Spinal cord (tissue), 10 donors: ENCODE results near the gene ANKS1B. TPM values are rescaled to one million over a fixed set of nuclear protein-coding genes. Genes with fewer than 3 reads are reported as not detected.

ENCODE experiments used
- DNase-seq, 6 donors: peaks; one replicate each; pipeline versions ENCODE4 v3.0.0 to v3.0.0-alpha.2; 2013 to 2015; ENCODE audit warnings: low spot score in 6 of 6, low read depth in 4 of 6
- H3K27ac ChIP-seq: one replicate; pipeline ENCODE4 v1.5.1; 2013; ENCODE audit warnings: low read depth, low read length, control low read depth
- H3K27me3 ChIP-seq: one replicate; pipeline ENCODE4 v1.6.1; 2013; ENCODE audit warnings: low read length; ENCODE audit not compliant: control insufficient read depth, insufficient read depth
- H3K36me3 ChIP-seq: one replicate; pipeline ENCODE4 v1.6.1; 2013; ENCODE audit warnings: low read length; ENCODE audit not compliant: control insufficient read depth, insufficient read depth
- H3K4me1 ChIP-seq: one replicate; pipeline ENCODE4 v1.6.1; 2013; ENCODE audit warnings: low read length; ENCODE audit not compliant: control insufficient read depth, insufficient read depth
- H3K4me3 ChIP-seq: one replicate; pipeline ENCODE4 v1.5.1; 2013; ENCODE audit warnings: low read depth, low read length, control low read depth
- H3K9me3 ChIP-seq: one replicate; pipeline ENCODE4 v1.6.1; 2013; ENCODE audit warnings: low read length; ENCODE audit not compliant: control insufficient read depth, insufficient read depth
- WGBS: methylation state at CpG from one replicate; pipeline ENCODE4 v1.1.5; 2013; ENCODE audit warnings: missing lambda C conversion rate; ENCODE audit not compliant: insufficient coverage; 5-methylcytosine and 5-hydroxymethylcytosine counted together
- polyA plus RNA-seq, 2 donors: library from polyadenylated mRNA; unstranded; fragments of 120-200 nt; gene quantifications; one replicate each; pipeline ENCODE4 v1.2.1, GENCODE V29; 2013; ENCODE audit not compliant: insufficient read length in 2 of 2
- total RNA-seq, 2 donors: library from RNA; depleted of rRNA in 1 of 2; stranded (reverse); fragments of 120-200 nt in 1 of 2; fragments of >200 nt in 1 of 2; gene quantifications; one replicate each; pipeline versions ENCODE4 v1.2.3 to v1.2.4, GENCODE V29; 2013 to 2014
- donor health status: healthy.

ANKS1B gene
- total and polyA plus RNA-seq, 4 donors = 89.5 to 131 (median 108) TPM

DNA sequence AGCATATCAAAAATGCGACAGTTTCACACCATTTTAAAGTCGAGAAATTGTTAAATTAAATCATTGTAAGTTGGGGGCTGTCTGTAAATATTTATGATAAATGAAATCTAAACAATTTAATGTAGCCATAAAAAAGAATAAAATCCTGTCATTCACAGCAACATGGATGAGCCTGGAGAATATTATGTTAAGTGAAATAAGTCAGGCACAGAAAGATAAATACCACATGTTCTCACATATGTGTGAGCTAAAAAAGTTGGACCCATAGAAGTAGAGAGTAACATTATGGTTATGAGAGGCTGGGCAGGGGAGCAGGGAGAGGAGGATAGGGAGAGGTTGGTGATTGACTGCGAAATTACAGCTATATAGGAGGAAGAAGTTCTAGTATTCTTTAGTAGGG is 201.3 kb downstream of the ANKS1B start:
- no CpG with 5 or more reads among the region's 3 CpGs for WGBS
- H3K27me3 ChIP-seq = no peaks in the 10 kb centered on the region
- DNase-seq = peak in 1 of 6 donors; percentile 69
- H3K9me3 ChIP-seq = no peaks in the 10 kb centered on the region
- no peak overlapping the region for H3K4me3 ChIP-seq
- no peak overlapping the region for H3K27ac ChIP-seq
- no peaks in the 10 kb centered on the region for H3K4me1 ChIP-seq
- no peaks in the 10 kb centered on the region for H3K36me3 ChIP-seq

DNA sequence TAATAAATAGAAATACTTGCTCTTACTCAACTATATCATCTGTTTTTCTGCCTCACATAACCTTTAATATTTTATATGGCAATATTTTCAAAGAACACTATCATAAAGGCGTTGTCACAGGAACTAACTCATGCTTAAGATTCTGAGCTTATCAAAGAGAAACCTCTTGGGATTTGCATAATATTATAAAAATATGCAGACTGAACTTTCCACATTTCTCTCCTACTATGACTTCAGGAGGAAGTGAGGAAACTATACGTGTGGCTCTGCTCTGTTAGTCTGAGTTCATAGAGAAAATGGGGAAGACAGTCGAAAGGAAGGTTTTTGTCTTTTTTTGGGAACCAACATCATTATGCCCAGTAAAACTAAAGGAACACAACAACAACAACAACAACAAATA is 212.5 kb downstream of the ANKS1B start:
- Histone ChIP-seq H3K27me3 (no peaks in the 10 kb centered on the region), H3K4me3 (no peak overlapping the region), H3K27ac (no peak overlapping the region), H3K9me3 (no peaks in the 10 kb centered on the region), H3K36me3 (no peaks in the 10 kb centered on the region), H3K4me1 (no peaks in the 10 kb centered on the region)
- no CpG with 5 or more reads among the region's 3 CpGs for WGBS
- no peak for DNase-seq

DNA sequence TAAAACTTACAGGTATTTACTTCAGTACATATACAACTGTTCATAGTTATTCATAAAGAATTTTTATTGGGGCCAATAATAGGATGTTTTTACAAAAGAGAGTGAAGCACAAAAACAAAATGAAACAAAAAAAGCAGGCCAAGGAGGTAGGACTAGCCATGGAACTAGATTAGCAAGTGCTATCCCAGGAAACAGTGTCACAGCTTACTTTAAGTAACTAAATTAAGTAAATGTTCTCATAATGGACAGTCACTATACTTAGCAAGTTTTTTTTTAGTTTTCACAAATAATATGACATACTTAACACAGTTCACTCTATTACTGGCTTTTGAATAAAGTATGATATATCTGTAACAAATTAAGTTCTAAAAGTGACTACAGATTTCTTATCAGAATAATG is 213.1 kb downstream of the ANKS1B start:
- Histone ChIP-seq H3K9me3 (no peaks in the 10 kb centered on the region), H3K27me3 (no peaks in the 10 kb centered on the region), H3K27ac (no peak overlapping the region), H3K36me3 (no peaks in the 10 kb centered on the region), H3K4me1 (no peaks in the 10 kb centered on the region), H3K4me3 (no peak overlapping the region)
- no peak for DNase-seq

DNA sequence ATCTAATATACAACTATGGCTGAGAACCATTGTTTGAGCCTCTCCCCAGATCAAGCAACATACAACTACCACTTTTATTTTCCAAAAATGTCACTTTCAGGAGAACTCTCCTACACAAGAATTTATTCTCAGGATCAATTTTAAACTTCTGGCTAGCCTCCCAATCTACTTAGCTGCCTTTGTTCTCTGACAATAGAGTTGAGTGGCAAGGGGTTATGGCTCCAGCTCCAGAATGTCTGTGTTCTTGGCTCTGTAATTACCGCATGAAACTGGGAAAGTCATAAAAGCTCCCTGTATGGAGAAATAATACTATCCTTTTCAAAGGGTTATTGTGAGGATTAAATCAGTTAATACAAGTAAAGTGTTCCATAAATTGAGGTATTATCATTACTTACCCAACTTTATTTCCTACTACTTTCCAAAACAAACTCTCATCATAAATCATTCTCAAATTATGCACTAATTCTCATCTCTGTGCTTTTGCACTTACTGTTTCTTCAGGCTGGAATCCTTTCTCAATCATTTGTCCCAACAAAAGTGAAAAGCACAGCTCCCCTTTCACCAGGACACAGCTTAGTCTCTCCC is 215.2 kb downstream of the ANKS1B start:
- peak in 2 of 6 donors; percentile 8 to 26 for DNase-seq
- no peaks in the 10 kb centered on the region for H3K9me3 ChIP-seq
- H3K27ac ChIP-seq = no peak overlapping the region
- no peaks in the 10 kb centered on the region for H3K36me3 ChIP-seq
- H3K27me3 ChIP-seq = no peaks in the 10 kb centered on the region
- H3K4me1 ChIP-seq = no peaks in the 10 kb centered on the region
- no peak overlapping the region for H3K4me3 ChIP-seq
- no CpG with 5 or more reads among the region's 1 CpG for WGBS

GRCh38 chr12:99768758-99769157 is 216.0 kb downstream of the ANKS1B start:
- H3K4me1 ChIP-seq = no peaks in the 10 kb centered on the region
- H3K4me3 ChIP-seq = no peak overlapping the region
- no peaks in the 10 kb centered on the region for H3K9me3 ChIP-seq
- no CpG with 5 or more reads among the region's 7 CpGs for WGBS
- no peak overlapping the region for H3K27ac ChIP-seq
- H3K36me3 ChIP-seq = no peaks in the 10 kb centered on the region
- no peak for DNase-seq
- no peaks in the 10 kb centered on the region for H3K27me3 ChIP-seq

GRCh38 chr12:99767809-99768208 is 216.9 kb downstream of the ANKS1B start:
- peak in 5 of 6 donors; percentile 24 to 86 (median 35) for DNase-seq
- no peaks in the 10 kb centered on the region for H3K9me3 ChIP-seq
- no peaks in the 10 kb centered on the region for H3K36me3 ChIP-seq
- WGBS = no CpG with 5 or more reads among the region's 1 CpG
- H3K27me3 ChIP-seq = no peaks in the 10 kb centered on the region
- H3K27ac ChIP-seq = no peak overlapping the region
- no peaks in the 10 kb centered on the region for H3K4me1 ChIP-seq
- H3K4me3 ChIP-seq = peak overlapping the region; percentile 26

GRCh38 chr12:99766408-99766807 is 218.3 kb downstream of the ANKS1B start:
- WGBS = no CpG with 5 or more reads among the region's 1 CpG
- Histone ChIP-seq H3K4me1 (no peaks in the 10 kb centered on the region), H3K4me3 (no peak overlapping the region), H3K36me3 (no peaks in the 10 kb centered on the region), H3K27ac (no peak overlapping the region), H3K27me3 (no peaks in the 10 kb centered on the region), H3K9me3 (no peaks in the 10 kb centered on the region)
- DNase-seq = no peak

DNA sequence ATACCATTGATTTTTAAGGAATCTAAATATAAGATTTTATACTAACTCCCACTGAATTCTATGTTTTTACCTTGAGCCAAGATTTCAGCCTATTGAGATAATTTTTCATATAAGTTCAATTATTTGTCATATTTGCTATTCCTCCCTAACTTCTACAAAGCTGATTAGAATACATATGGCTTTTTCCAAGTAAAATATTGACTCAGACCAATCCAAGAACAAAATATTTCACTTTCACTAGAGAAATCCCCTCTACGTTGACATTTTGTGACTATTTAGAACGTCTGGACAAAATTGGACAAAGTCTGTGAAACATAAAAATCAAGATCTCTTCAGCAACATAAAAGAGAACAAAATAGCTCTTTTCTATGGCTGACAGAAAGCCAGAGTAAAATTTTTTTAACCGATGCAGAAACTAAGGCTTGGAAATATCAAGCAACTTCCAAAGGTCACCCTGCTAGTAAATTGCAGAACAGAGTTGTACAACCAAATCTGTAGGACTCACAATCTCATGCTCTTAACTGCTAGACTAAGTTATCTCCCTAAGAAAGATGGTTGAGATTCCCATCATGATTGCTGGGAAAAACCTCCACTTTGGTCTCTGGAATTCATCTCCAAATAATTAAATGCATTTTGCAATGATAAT is 219.1 kb downstream of the ANKS1B start:
- no peak for DNase-seq
- H3K27me3 ChIP-seq = no peaks in the 10 kb centered on the region
- H3K4me3 ChIP-seq = no peak overlapping the region
- no peak overlapping the region for H3K27ac ChIP-seq
- H3K9me3 ChIP-seq = no peaks in the 10 kb centered on the region
- H3K4me1 ChIP-seq = no peaks in the 10 kb centered on the region
- no peaks in the 10 kb centered on the region for H3K36me3 ChIP-seq
- WGBS = 67% methylated on average over 1 of the region's 3 CpGs

GRCh38 chr12:99759444-99759843 is 225.3 kb downstream of the ANKS1B start:
- no peaks in the 10 kb centered on the region for H3K9me3 ChIP-seq
- no peaks in the 10 kb centered on the region for H3K4me1 ChIP-seq
- H3K27ac ChIP-seq = no peak overlapping the region
- DNase-seq = peak in 2 of 6 donors; percentile 24 to 51
- no peak overlapping the region for H3K4me3 ChIP-seq
- no peaks in the 10 kb centered on the region for H3K27me3 ChIP-seq
- 65% methylated on average over 2 of the region's 2 CpGs for WGBS
- no peaks in the 10 kb centered on the region for H3K36me3 ChIP-seq

- Histone ChIP-seq H3K9me3 (peaks cover 1% of the 10 kb centered on the region), H3K4me1 (no peaks in the 10 kb centered on the region), H3K27ac (no peak overlapping the region), H3K4me3 (no peak overlapping the region), H3K36me3 (no peaks in the 10 kb centered on the region), H3K27me3 (no peaks in the 10 kb centered on the region)
- peak in 1 of 6 donors; percentile 24 for DNase-seq
- no CpG with 5 or more reads among the region's 3 CpGs for WGBS
Observed at GRCh38 chr12:99758997-99759396, 225.7 kb downstream of the ANKS1B start.
